Pancreas (tissue), 10 donors: ENCODE data around the gene DUSP11. TPM values are rescaled to one million over a fixed set of nuclear protein-coding genes. Genes with fewer than 3 reads are reported as not detected.
A peak's percentile ranks its signal among the peaks of the same experiment; 100 is the strongest.

Experiments used
- ATAC-seq, 4 donors: fragments of 200-7000 bp; cut with Tn5 transposase; one replicate each; pipeline versions ENCODE4 v1.8.0 to v1.9.1; 2020; ENCODE audit warnings: mild to moderate bottlenecking in 4 of 4, moderate library complexity in 4 of 4
- DNase-seq, 6 donors: peaks; one replicate each; pipeline ENCODE4 v3.0.0-alpha.2; 2020
- FAIRE-seq: peaks from 2 replicates; lab custom pipeline; 2012; peaks lifted over from hg19 to GRCh38; lab: Jason Lieb, UNC
- H3K27ac ChIP-seq, 4 donors: fragments of 200-600 bp; sonication (generic); 1 replicate in 3 of 4; 2 replicates in 1 of 4; pipeline versions ENCODE4 v1.5.0 to v1.8.0; 2020
- H3K27me3 ChIP-seq, 4 donors: fragments of 200-600 bp; one replicate each; pipeline ENCODE4 v1.8.0; 2021
- H3K36me3 ChIP-seq, 3 donors: fragments of 200-600 bp; sonication (generic) in 1 of 3; one replicate each; pipeline versions ENCODE4 v1.5.0 to v1.8.0; 2020 to 2021
- H3K4me1 ChIP-seq, 3 donors: fragments of 200-600 bp; one replicate each; pipeline ENCODE4 v1.8.0; 2021
- H3K4me3 ChIP-seq, 4 donors: fragments of 200-600 bp; sonication (generic) in 2 of 4; one replicate each; pipeline versions ENCODE4 v1.5.0 to v1.8.0; 2020 to 2021
- H3K9me3 ChIP-seq, 4 donors: fragments of 200-600 bp; one replicate each; pipeline ENCODE4 v1.8.0; 2021
- CTCF ChIP-seq, 4 donors: fragments of 200-600 bp; sonication (generic) in 3 of 4; IDR thresholded peaks; one replicate each; pipeline versions ENCODE4 v1.5.0 to v1.8.0; 2021; ENCODE audit warnings: antibody characterized with exemption in 4 of 4
- WGBS, 2 donors: extraction: QIAGEN DNeasy Blood & Tissue Kit; methylation state at CpG; one replicate each; pipeline ENCODE4 v1.1.7; 2013; 5-methylcytosine and 5-hydroxymethylcytosine counted together
- intact Hi-C, 3 donors: fragments of 100-400 bp; cut with DNase I; formaldehyde crosslinking; loops; one replicate each; pipeline versions ENCODE4 v1.11.1 to v1.14.2; 2022
- polyA plus RNA-seq, 2 donors: library from polyadenylated mRNA; stranded (reverse); fragments of 200-250 nt; gene quantifications; one replicate each; pipeline ENCODE4 v1.2.3, GENCODE V29; 2013
- total RNA-seq, 6 donors: library from RNA; stranded (reverse); fragmentation: NEBNext Ultra II Directional in 4 of 6; extraction: Animal tissue kit (Norgen Biotek cat#: 25700) in 4 of 6; gene quantifications; one replicate each; pipeline versions ENCODE4 v1.2.1 to v1.2.4, GENCODE V29; 2021 to 2023
- donor health status: healthy with polysubstance abuse.
- donor health status: DM: no; HTN: no; CAD: no; lungs with moderate emphysema.
- donor health status: DM: no; HTN: no; CAD: no.
- donor health status: control.
- donor health status: control.
- donor health status: Bipolar disorder and iron deficiency.
- donor health status: DM: yes; HTN: yes; CAD: no.
- donor health status: DM: no; HTN: no; CAD: no.
- donor health status: DM: no; HTN: no; CAD: no.
- donor health status: DM: yes; HTN: yes; CAD: no.

DUSP11 gene
- total and polyA plus RNA-seq, 8 donors, result 4.7 to 12.1 (median 7.6) TPM

- H3K36me3 ChIP-seq, result no peaks in the 10 kb centered on the region
- H3K27me3 ChIP-seq, result no peaks in the 10 kb centered on the region
- FAIRE-seq, result no peak
- DNase-seq, result peak in 3 of 6 donors; percentile 31 to 55 (median 44)
- H3K4me1 ChIP-seq, result no peaks in the 10 kb centered on the region
- intact Hi-C loops, result no loop called here
- H3K4me3 ChIP-seq, result peak overlapping the region in 1 of 4 donors; percentile 14
- 22 to 34% methylated on average over 8 of the region's 8 CpGs for WGBS, 2 donors
- H3K9me3 ChIP-seq, result no peaks in the 10 kb centered on the region
- peak; percentile 67 to 89 (median 88) for ATAC-seq
- H3K27ac ChIP-seq, result peak overlapping the region in 2 of 4 donors; percentile 42 to 45
- TF ChIP-seq CTCF (IDR thresholded peaks at IDR 0.05), result no peak
Observed at GRCh38 chr2:73716543-73717250, 63.2 kb downstream of the DUSP11 start.

- Histone ChIP-seq H3K4me1 (no peaks in the 10 kb centered on the region), H3K9me3 (no peaks in the 10 kb centered on the region), H3K27me3 (no peaks in the 10 kb centered on the region), H3K4me3 (no peak overlapping the region), H3K27ac (no peak overlapping the region), H3K36me3 (no peaks in the 10 kb centered on the region)
- TF ChIP-seq CTCF (IDR thresholded peaks at IDR 0.05), result no peak
- intact Hi-C loops, result no loop called here
- WGBS, 2 donors, result 74 to 84% methylated on average over 2 of the region's 2 CpGs
- FAIRE-seq (no peak), DNase-seq (no peak), ATAC-seq (no peak)
Observed at GRCh38 chr2:73714091-73714490, 65.8 kb downstream of the DUSP11 start.

Other genes starting within 250 kb of the DUSP11 start
- not detected for gene NAT8, start 137.7 kb downstream of the DUSP11 start, total RNA-seq
- gene NAT8, start 137.7 kb downstream of the DUSP11 start, polyA plus RNA-seq, result under 1 TPM in 1 of 2 donors, not detected in 1; 0.09 TPM
- 10 to 100 TPM; 10.1 to 14.6 (median 11.7) TPM for gene TPRKB, start 42.8 kb downstream of the DUSP11 start, total RNA-seq
- 10 to 100 TPM; 30.6 to 31.0 TPM for gene TPRKB, start 42.8 kb downstream of the DUSP11 start, polyA plus RNA-seq
- gene C2orf78, start 4.1 kb upstream of the DUSP11 start, total RNA-seq, result not detected
- gene C2orf78, start 4.1 kb upstream of the DUSP11 start, polyA plus RNA-seq, result not detected
- gene STAMBP, start 48.9 kb upstream of the DUSP11 start, total RNA-seq, result 10 to 100 TPM; 11.7 to 24.4 (median 13.2) TPM
- 10 to 100 TPM in 1 of 2 donors, 1 to 10 TPM in 1; 9.8 to 16.7 TPM for gene STAMBP, start 48.9 kb upstream of the DUSP11 start, polyA plus RNA-seq
- gene ACTG2, start 112.9 kb upstream of the DUSP11 start, total RNA-seq, result 1 to 10 TPM in 3 of 6 donors, under 1 TPM in 3; 0.28 to 2.2 (median 0.91) TPM
- 10 to 100 TPM in 1 of 2 donors, 1 to 10 TPM in 1; 9.9 to 76.3 TPM for gene ACTG2, start 112.9 kb upstream of the DUSP11 start, polyA plus RNA-seq
- 10 to 100 TPM; 13.1 to 19.3 (median 15.2) TPM for gene DGUOK, start 146.8 kb upstream of the DUSP11 start, total RNA-seq
- 10 to 100 TPM; 30.6 to 47.0 TPM for gene DGUOK, start 146.8 kb upstream of the DUSP11 start, polyA plus RNA-seq
- gene TET3, start 204.8 kb upstream of the DUSP11 start, total RNA-seq, result 1 to 10 TPM; 4.1 to 8.6 (median 4.8) TPM
- gene TET3, start 204.8 kb upstream of the DUSP11 start, polyA plus RNA-seq, result 1 to 10 TPM; 1.5 to 4.4 TPM